ENCODE data around the gene PRMT5.
"Not testable (repeated sequence)": the region's sequence is repeated elsewhere in the genome, so short reads cannot be mapped to it uniquely, and the experiment has no call there.

Gene PRMT5

GRCh38 chr14:22932146-22932545, 3.0 kb upstream of the PRMT5 start:
- no peak for FAIRE-seq

GRCh38 chr14:22929961-22930364, 787 bp upstream of the PRMT5 start:
- FAIRE-seq: no peak

- no peak for FAIRE-seq
These were observed 706 bp downstream of the PRMT5 start for GRCh38 chr14:22928237-22929103.

GRCh38 chr14:22926316-22926715, 2.9 kb downstream of the PRMT5 start:
- no peak for FAIRE-seq

GRCh38 chr14:22925513-22925912, 3.7 kb downstream of the PRMT5 start:
- no peak for FAIRE-seq

GRCh38 chr14:22923746-22924145, 5.4 kb downstream of the PRMT5 start:
- no peak for FAIRE-seq

GRCh38 chr14:22922294-22922693, 6.9 kb downstream of the PRMT5 start:
- no peak for FAIRE-seq

GRCh38 chr14:22920697-22921096, 8.5 kb downstream of the PRMT5 start:
- no peak for FAIRE-seq

GRCh38 chr14:22919601-22919921, 9.6 kb downstream of the PRMT5 start:
- no peak for FAIRE-seq

- FAIRE-seq: peak; percentile 58
These were observed 10.2 kb downstream of the PRMT5 start, which contains the start of gene RBM23 for GRCh38 chr14:22918804-22919600. Gene RBM23, minus strand, starts transcription at chr14:22919149.

GRCh38 chr14:22915886-22916521, 13.2 kb downstream of the PRMT5 start:
- no peak for FAIRE-seq

GRCh38 chr14:22914836-22915235, 14.3 kb downstream of the PRMT5 start:
- FAIRE-seq: not testable (repeated sequence)

GRCh38 chr14:22910916-22911315, 18.3 kb downstream of the PRMT5 start:
- FAIRE-seq: no peak

- no peak for FAIRE-seq
These were observed 20.6 kb downstream of the PRMT5 start for GRCh38 chr14:22908601-22909000.

- FAIRE-seq: no peak
These were observed 21.7 kb downstream of the PRMT5 start for GRCh38 chr14:22907429-22907828.

GRCh38 chr14:22906073-22906472, 23.1 kb downstream of the PRMT5 start:
- no peak for FAIRE-seq

GRCh38 chr14:22905627-22906026, 23.5 kb downstream of the PRMT5 start:
- FAIRE-seq: no peak

- FAIRE-seq: no peak
These were observed 25.5 kb downstream of the PRMT5 start for GRCh38 chr14:22903742-22904087.

GRCh38 chr14:22901799-22902198, 27.4 kb downstream of the PRMT5 start:
- FAIRE-seq: no peak

GRCh38 chr14:22900081-22900799, 28.9 kb downstream of the PRMT5 start:
- no peak for FAIRE-seq

- no peak for FAIRE-seq
These were observed 30.7 kb downstream of the PRMT5 start for GRCh38 chr14:22898302-22899090.

- FAIRE-seq: no peak
These were observed 31.8 kb downstream of the PRMT5 start for GRCh38 chr14:22897357-22897756.

Measured in colon (tissue), 2 donors.